Eye (tissue), 1 donor: Measurements from ENCODE around the gene DNAJC15.
"Not testable (repeated sequence)": the region's sequence is repeated elsewhere in the genome, so short reads cannot be mapped to it uniquely, and the experiment has no call there.

Experiments used
- DNase-seq: peaks from one replicate; pipeline ENCODE4 v3.0.0-alpha.2; 2015

DNAJC15 gene

DNA sequence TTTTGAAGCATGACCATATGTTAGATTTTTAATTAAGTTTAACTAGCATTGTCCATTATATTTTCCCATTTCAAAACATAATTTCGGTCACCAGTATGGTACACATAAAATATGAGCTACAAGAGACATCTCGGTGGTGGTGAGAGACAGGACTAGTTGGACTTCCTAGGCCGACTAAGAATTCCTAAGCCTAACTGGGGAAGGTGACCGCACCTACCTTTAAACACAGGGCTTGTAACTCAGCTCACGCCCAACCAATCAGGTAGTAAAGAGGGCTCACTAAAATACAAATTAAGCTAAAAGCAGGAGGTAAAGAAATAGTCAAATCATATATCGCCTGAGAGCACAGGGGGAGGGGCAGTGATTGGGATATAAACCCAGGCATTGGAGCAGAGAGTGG is 22.9 kb downstream of the DNAJC15 start:
- no peak for DNase-seq

DNA sequence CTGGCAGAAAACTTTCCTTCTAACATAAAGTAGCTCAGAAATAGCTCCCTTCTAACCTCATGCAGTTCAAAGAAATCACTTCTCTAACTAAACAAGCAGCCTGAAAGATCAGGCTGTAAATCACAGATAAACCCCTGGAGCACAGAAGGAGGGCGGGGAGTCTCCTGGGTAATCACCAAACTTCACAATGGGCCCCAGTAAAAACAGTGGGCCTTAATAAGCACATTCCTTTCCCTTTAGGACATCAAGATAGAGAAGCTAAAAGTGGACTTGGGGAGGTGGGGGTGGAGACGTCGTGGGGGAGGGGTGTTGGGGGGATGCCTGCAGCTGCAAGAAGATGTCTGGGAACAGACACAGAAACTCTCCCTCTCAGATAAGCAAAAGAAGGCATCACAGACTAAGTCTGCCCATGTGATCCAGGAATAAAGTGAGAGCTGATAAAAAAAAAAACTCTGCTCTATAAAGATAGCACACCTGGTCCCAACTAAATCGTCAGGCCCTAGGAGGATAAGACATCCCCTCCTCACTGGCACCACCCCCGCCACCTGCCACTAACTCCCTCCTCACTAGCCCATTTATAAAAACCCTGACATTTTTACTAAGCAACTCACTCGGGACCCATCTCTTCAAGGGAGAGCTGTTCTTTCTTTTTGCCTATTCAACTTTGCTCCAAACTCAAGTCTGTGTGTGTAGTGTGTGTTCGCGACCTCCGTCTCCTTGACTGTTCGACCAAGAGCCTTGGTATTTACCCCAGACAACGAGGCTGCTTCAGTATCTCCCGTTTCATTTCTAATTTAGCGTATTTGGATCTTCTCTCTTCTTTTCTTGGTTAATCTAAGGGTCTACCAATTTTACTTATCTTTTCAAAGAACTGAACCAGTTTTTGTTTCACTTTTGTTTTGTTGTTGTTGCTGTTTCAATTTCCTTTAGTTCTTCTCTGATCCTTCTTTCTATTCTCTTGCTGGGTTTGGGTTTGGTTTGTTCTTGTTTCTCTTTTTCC is 31.7 kb downstream of the DNAJC15 start:
- peak; percentile 75 for DNase-seq

DNA sequence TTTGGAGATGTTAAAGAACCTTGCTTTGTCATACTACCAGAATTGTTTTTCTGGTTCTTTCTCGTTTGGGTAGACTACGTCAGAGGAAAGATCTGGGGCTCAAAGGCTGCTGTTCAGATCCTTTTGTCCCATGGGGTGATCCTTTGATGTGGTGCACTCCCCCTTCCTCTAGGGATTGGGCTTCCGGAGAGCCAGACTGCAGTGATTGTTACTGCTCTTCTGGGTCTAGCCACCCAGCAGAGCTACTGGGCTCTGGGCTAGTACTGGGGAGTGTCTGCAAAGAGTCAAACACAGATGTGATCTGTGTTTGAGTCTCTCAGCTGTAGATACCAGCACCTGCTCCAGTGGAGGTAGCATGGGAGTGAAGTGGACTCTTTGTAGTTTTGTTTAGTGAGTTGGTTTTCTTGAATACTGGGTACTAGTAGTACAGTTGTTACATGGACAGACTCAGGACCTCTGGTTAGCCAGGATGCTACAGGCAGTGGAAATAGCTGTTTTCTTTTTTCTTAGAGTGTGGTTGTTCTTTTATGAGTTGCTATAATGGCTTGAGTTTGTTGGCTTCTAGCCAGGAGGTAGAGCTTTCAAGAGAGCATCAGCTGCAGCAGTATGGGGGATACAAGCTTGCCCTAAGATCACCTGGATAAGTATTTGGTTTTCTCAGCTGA is 34.4 kb downstream of the DNAJC15 start:
- no peak for DNase-seq

DNA sequence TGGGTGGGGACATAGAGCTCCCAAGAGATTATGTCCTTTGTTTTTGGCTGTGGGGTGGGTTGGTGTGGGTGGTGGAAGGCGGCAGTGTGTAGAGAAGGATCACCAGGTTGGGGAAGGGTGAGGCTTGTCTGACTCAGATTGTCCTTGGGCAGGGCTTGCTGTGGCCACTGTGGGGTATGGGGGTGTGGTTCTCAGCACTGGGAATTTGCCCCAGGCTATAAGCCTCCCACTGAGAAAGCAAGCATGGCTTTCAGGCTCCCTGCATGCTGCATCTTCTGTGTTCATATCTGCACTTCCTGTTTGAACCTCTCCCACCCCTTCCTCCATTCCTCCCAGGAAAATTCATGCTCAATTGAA is 34.9 kb downstream of the DNAJC15 start:
- no peak for DNase-seq

DNA sequence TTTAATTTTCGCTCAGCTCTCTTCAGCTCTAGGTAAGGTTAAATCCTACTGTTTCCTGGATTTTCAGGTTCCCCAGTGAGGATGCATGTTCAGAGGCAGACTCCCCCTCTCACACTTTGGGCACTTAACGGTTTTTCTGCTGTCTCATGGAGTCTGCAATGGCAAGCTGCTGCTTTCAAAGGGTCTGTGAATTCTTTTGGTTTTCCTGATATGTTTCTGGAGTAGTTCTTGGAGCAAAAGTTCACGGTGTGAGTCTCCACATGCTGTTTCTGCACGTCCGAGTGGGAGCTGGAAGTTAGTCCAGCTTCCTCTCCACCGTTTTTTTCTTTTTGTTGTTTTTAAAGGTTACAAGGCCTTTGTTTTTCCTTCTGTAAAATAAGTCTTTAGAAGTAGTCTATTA is 35.4 kb downstream of the DNAJC15 start:
- DNase-seq: no peak

DNA sequence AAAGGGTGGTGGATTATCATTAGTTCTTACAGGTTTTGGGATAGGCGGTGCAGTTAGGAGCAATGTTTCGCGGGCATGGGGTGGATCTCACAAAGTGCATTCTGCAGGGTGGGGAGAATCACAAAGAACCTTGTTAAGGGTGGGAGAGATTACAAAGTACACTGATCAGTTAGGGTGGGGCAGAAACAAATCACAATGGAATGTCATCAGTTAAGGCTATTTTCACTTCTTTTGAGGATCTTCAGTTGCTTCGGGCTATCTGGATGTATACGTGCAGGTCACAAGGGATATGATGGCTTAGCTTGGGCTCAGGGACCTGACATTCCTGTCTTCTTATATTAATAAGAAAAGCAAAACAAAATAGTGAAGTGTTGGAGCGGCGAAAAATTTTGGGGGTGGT is 36.4 kb downstream of the DNAJC15 start:
- not testable (repeated sequence) for DNase-seq

DNA sequence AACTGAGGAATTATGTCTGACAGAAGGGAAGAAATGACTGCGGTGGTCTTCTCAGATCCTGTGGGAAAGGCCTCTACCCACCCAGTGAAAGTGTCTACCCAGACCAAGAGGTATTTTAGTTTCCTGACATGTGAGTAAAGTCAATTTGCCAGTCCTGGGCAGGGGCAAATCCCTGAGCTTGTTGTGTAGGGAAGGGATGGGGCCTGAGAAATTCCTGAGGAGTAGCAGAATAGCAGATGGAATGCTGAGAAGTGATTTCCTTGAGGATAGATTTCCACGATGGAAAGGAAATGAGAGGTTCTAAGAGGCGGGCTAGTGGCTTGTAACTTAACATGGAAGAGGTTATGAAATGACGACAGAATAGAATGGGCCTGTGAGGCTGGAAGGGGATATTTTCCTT is 37.4 kb downstream of the DNAJC15 start:
- not testable (repeated sequence) for DNase-seq

DNA sequence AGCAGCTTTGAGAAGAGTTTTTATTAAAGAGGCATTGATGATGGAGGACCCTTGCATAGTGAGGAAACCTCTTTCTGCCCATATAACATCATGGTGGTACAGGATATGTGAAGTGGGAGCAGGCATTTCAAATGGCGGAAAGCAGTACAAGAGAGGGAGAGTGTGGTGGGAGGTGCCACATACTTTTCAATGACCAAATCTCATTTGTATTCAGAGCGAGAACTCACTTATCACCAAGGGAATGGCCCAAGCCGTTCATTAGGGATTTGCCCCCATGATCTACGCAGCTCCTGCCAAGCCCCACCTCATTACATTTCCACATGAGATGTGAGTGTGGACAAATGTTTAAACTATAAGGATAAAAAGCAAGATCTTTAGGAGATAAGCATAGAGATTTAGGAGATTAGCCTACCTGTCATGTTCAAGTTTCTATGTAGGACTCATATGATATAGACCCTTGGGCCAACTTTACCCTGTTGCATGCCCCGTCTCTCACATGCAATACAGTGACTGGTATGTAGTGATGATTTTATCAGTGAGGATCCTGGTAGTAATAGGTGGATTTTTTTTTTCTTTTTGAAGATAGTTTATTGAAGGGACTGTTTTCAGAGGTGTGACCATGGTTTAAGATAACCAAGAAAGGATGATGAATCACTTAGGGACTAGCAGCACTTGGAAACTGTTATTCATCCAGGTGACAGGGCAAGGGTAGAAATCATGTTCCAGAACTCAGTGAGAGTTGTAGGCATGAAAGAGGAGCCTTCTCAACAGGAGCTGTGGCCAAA is 38.3 kb downstream of the DNAJC15 start:
- DNase-seq: no peak

DNA sequence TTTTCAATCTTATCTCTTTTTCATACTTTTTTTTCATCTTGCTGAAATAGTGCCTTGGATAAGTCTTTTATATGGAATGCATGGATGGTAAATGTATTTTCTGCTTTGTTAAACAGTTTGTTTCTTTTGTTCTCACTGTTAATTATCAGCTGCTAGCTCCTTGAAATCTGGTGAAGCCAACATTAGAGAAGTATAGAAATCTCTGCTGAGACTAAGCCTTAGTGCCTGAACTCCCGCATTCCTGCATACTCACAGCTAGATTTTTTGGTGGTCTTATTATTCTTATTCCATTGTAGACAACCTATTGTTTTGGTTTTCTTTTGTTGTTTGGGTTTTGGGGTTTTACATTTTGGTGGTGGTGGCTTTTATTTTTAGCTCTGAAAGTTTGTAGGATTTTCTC is 48.4 kb downstream of the DNAJC15 start:
- no peak for DNase-seq

DNA sequence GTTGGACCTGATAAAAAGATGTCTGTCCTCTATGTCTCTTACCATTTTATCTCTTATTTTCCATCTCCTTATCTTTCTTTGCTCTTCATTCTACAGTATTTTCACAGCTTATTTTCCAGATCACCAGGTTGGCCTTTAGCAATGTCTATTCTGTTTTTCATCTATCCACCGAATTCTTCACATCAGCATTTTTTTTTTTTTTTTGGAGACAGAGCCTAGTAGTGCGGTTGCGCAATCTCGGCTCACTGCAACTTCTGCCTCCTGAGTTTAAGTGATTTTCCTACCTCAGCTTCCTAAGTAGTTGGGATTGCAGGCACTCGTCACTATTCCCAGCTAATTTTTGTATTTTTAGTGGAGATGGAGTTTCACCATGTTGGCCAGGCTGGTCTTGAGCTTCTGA is 49.0 kb downstream of the DNAJC15 start:
- DNase-seq: no peak

DNA sequence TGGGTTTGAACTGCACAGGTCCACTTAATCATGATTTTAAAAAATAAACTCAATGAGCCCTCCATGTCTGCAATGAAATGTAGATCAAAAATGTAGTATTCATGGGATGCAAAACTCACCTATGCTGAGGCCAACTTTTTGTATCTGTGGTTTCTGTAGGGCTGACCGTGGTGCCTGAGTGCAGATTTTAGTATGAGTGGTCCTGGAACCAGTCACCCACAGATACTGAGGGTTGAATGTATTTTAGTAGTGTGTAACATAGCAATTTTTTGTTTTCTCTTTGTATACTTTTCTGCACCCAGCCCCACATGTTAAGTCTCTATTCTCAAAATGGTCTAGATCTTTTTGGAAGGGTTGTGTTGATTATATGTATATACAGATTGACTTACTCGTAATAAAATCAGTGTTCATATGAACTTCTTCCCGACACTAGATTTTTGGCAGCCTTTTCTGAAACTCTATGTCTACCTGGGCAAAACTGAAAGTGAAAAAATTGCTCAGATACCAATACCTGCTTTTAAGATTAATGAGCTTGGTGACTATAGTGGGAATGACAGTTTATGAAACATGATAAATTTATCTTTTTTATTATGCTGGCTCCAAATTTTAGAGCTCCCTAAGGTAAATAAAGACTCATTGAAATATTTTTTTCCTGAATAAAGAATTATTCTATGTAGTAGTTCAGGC is 51.6 kb downstream of the DNAJC15 start:
- DNase-seq: no peak

DNA sequence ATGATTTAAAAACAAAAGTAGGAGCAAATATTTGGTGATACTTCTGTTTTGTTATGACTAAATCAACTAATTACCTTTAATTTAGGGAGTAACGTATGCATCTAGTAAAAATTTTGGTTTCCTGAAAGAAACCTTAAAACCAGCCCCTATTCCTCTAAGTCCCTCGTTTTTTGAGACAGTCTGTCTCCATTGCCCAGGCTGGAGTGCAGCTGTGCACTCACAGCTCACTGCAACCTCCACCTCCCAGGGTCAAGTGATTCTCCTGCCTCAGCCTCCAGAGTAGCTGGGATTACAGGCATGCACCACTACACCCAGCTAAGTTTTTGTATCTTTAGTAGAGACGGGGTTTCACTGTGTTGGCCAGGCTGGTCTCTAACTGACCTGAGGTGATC is 52.1 kb downstream of the DNAJC15 start:
- not testable (repeated sequence) for DNase-seq

DNA sequence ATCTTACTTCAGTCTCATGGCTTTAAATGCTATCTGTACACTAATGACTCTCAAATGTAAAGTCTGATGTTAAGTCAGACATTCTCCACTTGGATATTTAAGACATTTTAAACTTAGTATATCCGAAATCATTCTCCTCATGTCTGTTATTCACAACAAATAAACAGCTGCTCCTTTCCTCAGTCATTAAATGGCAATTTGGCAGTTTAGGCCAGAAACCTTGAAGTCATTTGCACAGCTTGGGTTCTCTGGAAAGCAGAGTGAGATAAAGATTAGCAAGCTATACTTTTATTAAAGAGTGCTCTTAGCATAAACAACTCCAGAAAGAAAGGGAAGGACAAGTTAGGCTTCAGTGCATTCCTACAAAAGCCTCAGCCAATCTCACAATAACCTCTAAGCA is 53.7 kb downstream of the DNAJC15 start:
- no peak for DNase-seq

DNA sequence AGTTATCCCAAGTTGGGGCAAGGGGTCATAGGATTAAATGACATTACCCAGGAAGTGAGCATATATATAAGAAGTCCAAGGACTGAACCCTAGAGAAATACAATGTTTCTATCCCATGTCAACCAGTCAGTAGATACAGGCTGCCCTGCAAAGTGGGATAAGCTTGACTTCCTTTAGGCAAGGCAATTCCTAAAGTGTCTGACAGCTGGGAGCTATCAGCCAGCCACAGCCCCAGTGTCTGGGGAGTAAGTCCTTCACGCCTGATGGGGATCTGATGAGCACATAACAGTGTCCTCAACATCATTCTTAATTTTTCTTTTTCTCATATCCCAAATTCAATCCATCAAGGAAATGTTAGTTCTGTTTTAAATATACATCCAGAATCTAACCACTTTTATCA is 54.1 kb downstream of the DNAJC15 start:
- peak; percentile 26 for DNase-seq

DNA sequence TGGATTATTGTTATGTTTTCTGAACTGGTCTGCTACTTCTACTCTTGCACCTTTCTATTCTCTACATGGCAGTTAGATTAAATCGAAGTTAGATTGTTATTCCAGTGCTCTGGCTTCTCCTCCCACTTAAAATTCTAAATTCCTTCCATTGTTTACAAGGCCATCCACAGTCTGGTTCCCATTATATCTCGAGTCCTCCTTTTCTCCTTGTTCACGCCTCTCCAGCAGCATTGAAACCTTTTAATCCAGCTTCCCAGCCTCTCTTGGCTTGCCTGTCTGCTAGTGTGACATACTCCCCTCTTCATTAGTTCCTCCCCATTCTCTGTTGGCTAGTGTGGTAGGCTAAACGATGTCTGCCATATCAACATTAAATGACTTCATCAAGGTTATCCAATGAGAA is 54.5 kb downstream of the DNAJC15 start:
- DNase-seq: no peak

DNA sequence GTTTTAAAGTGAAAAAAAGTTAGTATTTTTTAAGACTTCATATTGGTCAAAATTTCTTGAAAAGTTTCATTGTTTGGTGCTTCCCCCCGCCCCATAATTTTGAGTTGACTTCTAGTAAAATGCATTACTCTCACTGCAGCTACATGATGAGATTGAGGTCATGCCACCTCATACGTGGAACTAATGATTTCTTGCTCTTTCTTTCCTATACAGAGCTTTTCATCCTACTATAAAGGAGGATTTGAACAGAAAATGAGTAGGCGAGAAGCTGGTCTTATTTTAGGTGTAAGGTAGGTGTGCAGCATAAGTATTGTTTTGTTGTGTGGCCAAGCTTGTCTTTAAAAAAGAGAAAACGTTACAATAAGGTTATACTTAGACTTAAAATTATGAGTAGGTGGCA is 55.0 kb downstream of the DNAJC15 start:
- DNase-seq: no peak

DNA sequence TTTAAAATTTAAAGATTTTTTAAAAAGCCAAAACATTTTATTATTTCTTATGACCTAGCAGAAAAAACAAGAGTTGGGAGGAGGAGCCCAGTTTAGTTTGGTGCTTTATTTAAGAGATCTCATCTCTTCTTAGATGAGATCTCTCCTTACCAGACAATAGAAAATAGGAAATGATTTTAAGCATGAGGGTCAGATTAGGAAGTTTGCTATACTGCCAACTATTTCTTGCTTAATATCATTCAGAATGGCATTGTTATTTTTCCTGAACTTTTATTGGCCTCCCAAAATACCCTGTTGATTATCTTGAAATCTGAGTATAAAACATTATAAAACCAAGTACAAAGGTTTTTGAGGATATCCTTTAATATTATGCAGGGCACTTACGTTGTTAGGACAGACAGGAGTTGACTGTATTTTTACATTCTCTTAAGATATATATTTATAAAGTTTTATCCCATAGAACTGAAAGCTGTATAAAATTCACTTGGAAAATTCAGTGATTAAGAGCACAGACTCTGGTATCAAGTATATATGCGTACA is 56.1 kb downstream of the DNAJC15 start:
- DNase-seq: no peak

DNA sequence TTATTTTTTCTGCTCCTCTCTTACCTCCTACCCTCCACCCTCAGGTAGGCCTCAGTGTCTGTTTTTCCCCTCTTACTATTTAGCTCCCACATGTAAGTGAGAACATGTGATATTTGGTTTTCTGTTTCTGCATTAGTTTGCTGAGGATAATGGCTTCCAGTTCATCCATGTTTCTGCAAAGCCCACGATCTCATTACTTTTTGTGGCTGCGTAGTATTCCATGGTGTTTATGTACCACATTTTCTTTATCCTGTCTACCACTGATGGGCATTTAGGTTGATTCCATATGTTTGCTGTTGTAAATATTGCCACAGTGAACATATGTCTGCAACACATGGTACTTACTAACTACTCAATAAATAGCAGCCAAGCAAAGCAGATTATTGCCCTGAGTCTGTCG is 56.8 kb downstream of the DNAJC15 start:
- no peak for DNase-seq

DNA sequence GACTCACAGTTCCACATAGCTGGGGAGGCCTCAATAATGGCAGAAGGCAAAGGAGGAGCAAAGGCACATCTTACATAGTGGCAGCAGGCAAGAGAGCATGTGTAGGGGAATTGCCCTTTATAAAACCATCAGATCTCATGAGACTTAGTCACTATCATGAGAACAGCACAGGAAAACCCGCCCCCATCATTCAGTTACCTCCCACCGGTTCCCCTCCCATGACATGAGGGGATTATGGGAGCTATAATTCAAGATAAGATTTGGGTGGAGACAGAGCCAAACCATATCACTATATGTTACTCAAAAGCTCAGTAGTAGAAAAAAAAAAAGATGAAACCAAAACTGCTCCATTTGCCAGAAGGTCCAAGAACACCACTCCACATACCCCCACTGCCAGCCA is 58.5 kb downstream of the DNAJC15 start:
- no peak for DNase-seq

DNA sequence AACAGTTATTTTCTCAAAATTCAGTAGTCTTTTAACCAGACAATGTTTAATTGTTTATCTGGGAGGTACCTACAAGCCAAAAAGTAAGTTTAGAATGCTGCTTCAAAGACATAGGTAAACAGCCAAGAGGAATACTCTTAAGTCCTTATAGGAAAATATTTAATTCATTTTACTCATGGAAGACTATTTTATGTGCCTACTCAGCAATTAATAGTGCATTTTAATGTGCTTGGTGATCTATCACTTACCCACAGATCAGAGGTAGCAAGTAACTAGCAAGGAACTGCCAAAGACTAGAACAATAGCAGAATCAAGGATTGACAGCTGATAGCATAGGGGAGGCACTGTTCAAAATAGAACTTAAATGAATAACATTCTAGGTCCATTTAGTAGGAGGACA is 60.4 kb downstream of the DNAJC15 start:
- no peak for DNase-seq

DNA sequence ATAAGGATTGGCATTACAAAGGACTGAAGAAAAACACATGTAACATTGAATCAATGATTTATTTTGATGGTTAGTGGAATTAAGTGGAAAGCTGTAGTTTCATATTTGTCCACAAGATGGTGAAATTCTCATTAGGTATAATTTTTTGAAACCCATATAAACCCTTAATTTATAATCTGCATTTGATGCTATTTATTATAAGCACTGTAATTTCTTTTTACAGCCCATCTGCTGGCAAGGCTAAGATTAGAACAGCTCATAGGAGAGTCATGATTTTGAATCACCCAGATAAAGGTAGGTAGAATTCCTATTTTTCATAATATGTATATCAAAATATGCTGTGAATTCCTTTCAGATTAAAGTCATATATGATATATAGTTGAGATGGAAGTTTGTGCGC is 62.2 kb downstream of the DNAJC15 start:
- DNase-seq: peak; percentile 76

DNA sequence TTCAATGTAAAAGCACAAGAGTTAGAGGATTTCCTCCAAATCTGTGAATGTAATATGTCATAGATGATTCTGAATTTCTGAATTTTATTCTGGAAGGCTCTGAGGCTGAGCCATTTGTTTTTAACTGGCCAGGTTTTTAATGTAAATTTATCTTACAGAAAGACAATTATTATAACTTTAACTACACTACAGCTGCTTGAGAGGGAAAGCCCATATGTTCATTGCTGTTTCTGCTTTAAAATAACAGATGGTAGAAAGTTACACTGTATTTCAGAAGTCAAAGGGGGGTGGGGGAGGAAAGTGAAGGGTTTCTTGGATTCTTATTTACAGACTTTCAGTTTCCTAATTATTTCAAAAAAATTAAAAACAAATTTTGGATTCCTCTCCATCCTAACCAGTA is 62.8 kb downstream of the DNAJC15 start:
- no peak for DNase-seq

DNA sequence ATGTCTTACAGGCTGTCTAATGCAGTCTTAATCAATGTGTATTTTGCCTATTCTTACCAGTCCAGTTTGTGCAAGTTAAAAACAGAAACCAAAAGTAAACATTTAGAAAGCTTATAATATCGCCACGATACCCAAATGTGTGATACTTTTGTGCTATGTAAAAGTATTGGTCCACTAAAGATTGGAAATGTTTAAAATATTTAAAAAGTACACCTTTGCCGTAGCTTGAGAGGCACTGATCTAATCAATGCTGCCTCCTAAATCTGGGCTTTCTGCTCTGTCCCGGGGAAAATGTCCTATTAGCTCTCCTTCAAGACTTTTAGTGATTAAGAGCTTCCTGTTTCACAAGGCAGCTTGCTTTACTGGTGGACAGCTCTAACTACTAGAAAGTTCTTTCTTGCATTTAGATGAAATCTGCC is 64.7 kb downstream of the DNAJC15 start:
- DNase-seq: no peak
